Hematopoietic multipotent progenitor cell treated with erythropoietin and hydrocortisone succinate and interleukin-3 and kit ligand, for 17 days (in vitro differentiated cells): ENCODE measurements around the gene PI4K2B.
"Not testable (repeated sequence)": the region's sequence is repeated elsewhere in the genome, so short reads cannot be mapped to it uniquely, and the experiment has no call there.

Source experiments
- DNase-seq: peaks from one replicate; pipeline ENCODE4 v3.0.0-alpha.2; 2015; ENCODE audit warnings: low spot score

The PI4K2B gene

DNA sequence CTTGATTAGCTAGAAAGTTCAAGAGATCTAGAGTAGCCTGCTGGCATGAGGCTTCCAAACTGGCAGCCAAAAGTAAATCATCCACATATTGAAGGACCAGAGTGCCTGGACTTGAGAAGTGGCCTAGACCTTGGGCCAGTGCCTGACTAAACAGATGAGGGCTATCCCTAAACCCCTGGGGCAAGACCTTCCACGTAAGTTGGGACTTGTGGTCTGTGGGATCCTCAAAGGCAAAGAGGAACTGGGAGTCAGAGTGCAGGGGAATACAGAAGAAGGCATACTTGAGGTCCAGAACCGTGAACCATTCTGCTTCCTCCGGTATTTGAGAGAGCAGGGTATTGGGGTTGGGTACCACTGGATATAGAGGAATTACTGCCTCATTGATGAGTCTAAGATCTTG, 8.4 kb downstream of the PI4K2B start:
- not testable (repeated sequence) for DNase-seq

DNA sequence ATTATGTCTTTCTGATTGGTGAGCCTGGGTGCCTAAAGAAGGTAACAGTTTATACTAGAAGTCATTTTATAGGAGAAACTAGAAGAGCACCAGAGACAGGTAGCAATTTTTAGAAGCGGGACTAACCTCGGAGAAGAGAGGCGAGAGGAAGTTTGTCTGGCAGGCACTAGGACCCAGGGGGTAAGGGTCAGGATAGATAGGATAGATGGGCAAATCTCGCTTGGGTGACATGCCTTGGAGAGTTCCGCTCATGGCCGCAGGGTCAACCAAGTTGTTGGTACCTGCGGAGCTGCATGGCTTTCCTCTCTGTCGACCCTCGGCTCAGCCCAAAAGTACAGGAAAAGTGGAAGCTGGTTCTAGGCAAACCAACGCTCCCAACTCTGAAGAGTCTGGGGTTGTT, 11.3 kb downstream of the PI4K2B start:
- DNase-seq = no peak

- DNase-seq = no peak
Observed at GRCh38 chr4:25246680-25247611, 13.1 kb downstream of the PI4K2B start.

DNA sequence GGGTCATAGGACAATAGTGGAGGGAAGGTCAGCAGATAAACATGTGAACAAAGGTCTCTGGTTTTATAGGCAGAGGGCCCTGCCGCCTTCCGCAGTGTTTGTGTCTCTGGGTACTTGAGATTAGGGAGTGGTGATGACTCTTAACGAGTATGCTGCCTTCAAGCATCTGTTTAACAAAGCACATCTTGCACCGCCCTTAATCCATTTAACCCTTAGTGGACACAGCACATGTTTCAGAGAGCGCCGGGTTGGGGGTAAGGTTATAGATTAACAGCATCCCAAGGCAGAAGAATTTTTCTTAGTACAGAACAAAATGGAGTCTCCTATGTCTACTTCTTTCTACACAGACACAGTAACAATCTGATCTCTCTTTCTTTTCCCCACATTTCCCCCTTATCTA, 15.0 kb downstream of the PI4K2B start:
- DNase-seq = not testable (repeated sequence)

DNA sequence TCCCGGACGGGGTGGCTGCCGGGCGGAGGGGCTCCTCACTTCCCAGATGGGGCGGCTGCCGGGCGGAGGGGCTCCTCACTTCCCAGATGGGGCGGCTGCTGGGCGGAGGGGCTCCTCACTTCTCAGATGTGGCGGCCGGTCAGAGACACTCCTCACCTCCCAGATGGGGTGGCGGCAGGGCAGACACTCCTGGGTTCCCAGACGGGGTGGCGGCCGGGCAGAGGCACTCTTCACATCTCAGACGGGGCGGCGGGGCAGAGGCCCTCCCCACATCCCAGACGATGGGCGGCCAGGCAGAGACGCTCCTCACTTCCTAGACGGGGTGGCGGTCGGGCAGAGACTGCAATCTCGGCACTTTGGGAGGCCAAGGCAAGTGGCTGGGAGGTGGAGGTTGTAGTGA, 15.7 kb downstream of the PI4K2B start:
- not testable (repeated sequence) for DNase-seq

- DNase-seq = no peak
Observed at GRCh38 chr4:25252230-25253070, 18.6 kb downstream of the PI4K2B start.

DNA sequence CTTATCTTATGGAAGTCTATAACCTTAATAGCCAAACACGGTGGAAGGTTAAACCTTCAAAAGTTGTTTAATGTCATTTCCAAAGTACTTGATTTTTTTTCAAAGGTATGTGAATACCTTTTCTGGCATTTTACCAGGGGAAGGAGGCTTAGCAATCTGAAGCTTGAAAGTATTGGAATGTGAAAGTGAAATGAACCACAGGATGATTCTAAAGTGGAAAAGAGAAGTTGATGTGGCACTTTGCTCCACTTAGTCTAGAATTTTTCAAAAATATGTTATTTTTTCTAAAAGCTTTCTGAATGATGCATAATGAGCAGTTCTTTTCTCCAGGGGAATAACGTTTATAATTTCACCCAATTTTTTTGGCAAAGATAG, 19.2 kb downstream of the PI4K2B start:
- DNase-seq = no peak

DNA sequence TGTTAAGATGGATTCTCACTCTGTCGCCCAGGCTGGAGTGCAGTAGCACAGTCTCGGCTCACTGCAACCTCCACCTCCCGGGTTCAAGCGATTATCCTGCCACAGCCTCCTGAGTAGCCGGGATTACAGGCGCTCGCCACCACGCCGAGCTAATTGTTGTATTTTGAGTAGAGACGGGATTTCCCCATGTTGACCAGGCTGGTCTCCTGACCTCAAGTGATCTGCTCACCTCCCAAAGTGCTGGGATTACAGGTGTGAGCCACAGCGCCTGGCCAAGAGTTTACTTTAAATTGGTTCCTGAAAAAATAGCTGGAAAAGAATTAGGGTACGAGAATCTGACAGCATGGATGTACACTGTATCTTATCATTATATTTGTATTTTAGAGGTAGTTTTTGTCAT, 20.0 kb downstream of the PI4K2B start:
- DNase-seq = not testable (repeated sequence)

- DNase-seq = no peak
Observed at GRCh38 chr4:25258980-25259578, 25.2 kb downstream of the PI4K2B start.

DNA sequence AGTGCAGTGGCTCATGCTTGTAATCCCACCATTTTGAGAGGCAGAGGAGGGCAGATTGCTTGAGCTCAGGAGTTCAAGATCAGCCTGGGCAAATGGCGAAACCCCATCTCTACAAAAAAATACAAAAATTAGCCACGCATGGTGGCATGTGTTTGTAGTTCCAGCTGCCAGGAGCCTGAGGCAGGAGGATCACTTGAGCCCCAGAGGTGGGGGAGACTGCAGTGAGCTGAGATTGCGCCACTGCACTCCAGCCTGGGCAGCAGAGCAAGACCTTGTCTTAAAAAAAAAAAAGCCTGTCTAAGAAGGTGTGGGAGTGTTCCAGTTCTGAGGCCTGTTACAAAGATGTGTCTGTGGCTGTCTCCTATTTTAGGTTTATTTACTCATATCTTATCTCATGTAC, 38.0 kb downstream of the PI4K2B start:
- DNase-seq = no peak

- no peak for DNase-seq
Observed at GRCh38 chr4:25280210-25280609, 46.4 kb downstream of the PI4K2B start.

DNA sequence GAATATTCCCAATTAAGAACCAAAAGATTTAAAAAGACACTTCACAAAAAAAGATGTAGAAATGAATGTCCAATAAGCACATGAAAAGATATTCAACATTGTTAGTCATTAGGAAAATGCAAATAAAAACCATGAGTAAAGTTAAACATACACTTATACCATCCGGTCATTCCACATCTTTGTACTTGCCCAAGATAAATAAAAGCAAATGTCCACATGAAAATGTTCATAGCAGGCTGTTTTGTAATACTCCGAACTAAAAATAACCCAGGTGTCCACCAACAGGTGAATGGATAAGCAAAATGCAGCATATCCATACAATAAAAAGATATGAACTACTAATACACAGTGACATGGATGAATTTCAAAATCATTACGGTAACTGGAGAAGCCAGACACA, 50.1 kb downstream of the PI4K2B start:
- no peak for DNase-seq

- DNase-seq = no peak
Observed at GRCh38 chr4:25284466-25284865, 50.6 kb downstream of the PI4K2B start.

DNA sequence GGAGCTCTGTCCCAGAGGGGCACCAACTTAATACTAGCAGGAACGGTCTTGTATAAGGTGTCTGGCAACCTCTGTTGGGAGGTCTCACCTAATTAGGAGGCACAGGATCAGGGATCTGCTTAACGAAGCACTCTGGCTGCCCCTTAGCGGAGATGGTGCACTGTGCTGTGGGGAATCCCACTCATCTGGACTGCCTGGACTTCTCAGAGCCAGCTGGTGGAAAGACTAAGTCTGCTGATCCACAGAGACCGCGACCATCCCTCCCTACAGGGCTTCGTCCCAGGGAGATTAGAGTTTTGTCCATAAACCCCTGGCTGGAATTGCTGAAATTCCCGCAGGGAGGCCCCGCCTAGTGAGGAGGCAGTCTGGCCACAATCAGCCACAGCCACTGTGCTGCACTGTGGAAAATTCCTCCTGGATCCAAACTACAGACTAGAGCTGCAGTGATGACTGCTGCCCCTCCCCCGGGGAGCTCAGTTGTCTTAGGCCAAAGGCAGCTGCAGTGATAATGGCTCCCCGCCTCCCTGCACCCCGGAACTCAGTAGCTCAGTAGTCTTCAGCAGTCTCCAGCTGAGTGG, 56.7 kb downstream of the PI4K2B start:
- no peak for DNase-seq

DNA sequence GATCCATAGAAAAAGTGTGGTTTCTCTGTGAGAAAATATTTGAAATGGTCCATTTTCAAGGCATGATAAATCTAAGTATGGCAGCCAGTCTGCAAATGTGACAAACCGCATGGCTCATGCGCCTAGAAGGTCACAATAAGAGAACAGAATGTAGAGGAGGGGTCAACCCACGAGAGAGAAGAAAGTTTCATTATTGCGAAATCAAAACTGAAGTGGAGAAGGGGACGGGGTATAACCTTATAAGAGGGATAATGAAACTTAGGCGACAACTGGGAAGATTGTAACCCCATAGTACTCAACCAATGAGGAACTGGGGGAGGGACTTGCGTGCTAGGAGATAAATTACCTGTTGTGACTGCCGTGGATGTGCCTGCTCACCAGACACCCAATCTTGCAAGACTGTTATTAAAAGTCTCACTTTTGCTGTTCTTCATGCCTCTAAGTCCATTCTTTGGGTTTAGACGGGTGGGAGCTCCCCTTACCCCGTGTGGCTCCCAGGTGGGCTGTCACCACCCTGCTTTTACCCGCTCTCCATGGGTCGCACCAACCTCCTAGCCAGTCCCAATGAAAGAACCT, 57.4 kb downstream of the PI4K2B start:
- no peak for DNase-seq

GRCh38 chr4:25297528-25298242, 63.9 kb downstream of the PI4K2B start:
- no peak for DNase-seq

- DNase-seq = no peak
Observed at GRCh38 chr4:25299476-25300203, 65.8 kb downstream of the PI4K2B start.

GRCh38 chr4:25301471-25301870, 67.6 kb downstream of the PI4K2B start:
- DNase-seq = no peak

- no peak for DNase-seq
Observed at GRCh38 chr4:25302626-25303025, 68.8 kb downstream of the PI4K2B start.

DNA sequence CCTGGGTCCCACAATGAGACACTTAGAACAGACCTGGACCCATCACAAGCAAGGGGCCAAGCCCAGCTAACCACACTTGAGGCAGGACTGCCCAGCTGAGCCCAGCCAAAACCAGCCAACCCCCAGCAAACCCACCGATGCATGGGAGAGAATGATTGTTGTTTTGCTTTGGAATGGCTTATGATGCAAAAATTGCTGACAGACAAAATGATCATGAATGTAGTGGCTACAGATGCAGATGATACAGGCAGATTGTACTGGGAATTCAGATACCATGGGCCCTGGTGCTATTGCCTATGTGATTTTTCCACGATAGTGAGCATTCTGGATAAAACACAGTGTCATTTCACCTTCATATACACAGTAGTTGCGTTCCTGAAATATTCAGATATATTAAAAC, 69.7 kb downstream of the PI4K2B start:
- no peak for DNase-seq
